Uterus (tissue), 2 donors: ENCODE data around the gene GLI2.

Source experiments
- POLR2A ChIP-seq, 2 donors: fragments of 450-650 bp; IDR thresholded peaks; one replicate each; pipeline ENCODE4 v1.6.1; 2016; ENCODE audit warnings: antibody characterized with exemption in 2 of 2, mild to moderate bottlenecking in 1 of 2, moderate library complexity in 1 of 2
- TF ChIP-seq, protein P1 (sequence below), 4 experiments: fragments of 200-600 bp in 2 of 4; fragments of 450-650 bp in 2 of 4; sonication (generic) in 2 of 4; IDR thresholded peaks; one replicate each; pipeline ENCODE4 v1.5.1; 2016 to 2019; ENCODE audit warnings: antibody characterized with exemption in 4 of 4, mild to moderate bottlenecking in 2 of 4, moderate library complexity in 1 of 4

DNA sequence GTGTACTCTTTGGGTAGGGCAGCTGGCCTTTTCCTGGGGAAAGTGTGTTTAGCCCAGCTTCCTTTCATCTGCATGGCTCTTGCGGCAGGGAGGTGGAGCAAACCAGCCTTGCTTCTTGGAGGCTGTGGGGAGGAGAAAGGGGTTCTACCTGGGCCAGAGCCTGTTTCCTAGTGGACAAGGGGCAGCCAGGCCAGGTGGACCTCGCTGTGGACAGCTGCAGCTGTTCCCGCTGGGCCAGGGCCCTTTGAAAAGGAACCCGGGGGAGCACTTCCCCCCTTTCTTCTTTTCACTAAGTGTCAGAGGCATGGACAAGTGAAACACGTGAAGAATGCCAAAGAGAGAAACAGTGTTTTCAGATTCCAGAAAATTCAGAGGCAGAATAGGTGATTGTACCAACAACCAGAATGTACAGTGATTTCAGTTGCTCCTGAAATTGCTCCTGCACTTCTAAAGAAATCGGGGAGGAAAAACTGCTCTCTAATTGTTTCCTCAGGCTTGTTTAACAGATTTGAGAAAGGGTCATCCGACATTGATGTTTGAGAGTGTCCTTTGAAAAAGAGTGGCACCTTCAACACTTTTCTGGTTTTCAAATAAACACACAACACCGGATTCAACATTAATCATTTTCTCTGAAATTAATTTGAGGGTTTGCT, 3.9 kb downstream of the GLI2 start:
- TF ChIP-seq, protein P1, sequence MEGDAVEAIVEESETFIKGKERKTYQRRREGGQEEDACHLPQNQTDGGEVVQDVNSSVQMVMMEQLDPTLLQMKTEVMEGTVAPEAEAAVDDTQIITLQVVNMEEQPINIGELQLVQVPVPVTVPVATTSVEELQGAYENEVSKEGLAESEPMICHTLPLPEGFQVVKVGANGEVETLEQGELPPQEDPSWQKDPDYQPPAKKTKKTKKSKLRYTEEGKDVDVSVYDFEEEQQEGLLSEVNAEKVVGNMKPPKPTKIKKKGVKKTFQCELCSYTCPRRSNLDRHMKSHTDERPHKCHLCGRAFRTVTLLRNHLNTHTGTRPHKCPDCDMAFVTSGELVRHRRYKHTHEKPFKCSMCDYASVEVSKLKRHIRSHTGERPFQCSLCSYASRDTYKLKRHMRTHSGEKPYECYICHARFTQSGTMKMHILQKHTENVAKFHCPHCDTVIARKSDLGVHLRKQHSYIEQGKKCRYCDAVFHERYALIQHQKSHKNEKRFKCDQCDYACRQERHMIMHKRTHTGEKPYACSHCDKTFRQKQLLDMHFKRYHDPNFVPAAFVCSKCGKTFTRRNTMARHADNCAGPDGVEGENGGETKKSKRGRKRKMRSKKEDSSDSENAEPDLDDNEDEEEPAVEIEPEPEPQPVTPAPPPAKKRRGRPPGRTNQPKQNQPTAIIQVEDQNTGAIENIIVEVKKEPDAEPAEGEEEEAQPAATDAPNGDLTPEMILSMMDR (IDR thresholded peaks at IDR 0.05), result no peak
- TF ChIP-seq POLR2A (IDR thresholded peaks at IDR 0.05), result no peak
